Ovary (tissue), 9 donors: ENCODE data around the gene TBL1XR1. TPM values are rescaled to one million over a fixed set of nuclear protein-coding genes. Genes with fewer than 3 reads are reported as not detected.

Experiments
- DNase-seq, 5 donors: peaks; one replicate each; pipeline ENCODE4 v3.0.0-alpha.2; 2019 to 2020
- H3K27ac ChIP-seq, 2 donors: fragments of 200-600 bp; one replicate each; pipeline versions ENCODE4 v1.5.1 to v1.8.0; 2019 to 2022
- H3K27me3 ChIP-seq: fragments of 200-600 bp; one replicate; pipeline ENCODE4 v1.8.0; 2022
- H3K36me3 ChIP-seq: fragments of 200-600 bp; sonication (generic); one replicate; pipeline ENCODE4 v1.5.1; 2019
- H3K4me1 ChIP-seq: one replicate; pipeline ENCODE4 v1.8.1; 2013; ENCODE audit warnings: mild to moderate bottlenecking, moderate library complexity; ENCODE audit not compliant: insufficient read depth
- H3K4me3 ChIP-seq: fragments of 200-600 bp; sonication (generic); one replicate; pipeline ENCODE4 v1.5.1; 2017
- H3K9me3 ChIP-seq, 2 donors: fragments of 200-600 bp in 1 of 2; sonication (generic) in 1 of 2; one replicate each; pipeline versions ENCODE4 v1.5.1 to v1.8.1; 2013 to 2019; ENCODE audit warnings: mild to moderate bottlenecking in 1 of 2, moderate library complexity in 1 of 2
- EP300 ChIP-seq: sonication (generic); formaldehyde crosslinking; IDR thresholded peaks from one replicate; pipeline ENCODE4 v1.6.1; 2017; ENCODE audit warnings: antibody characterized with exemption
- POLR2A ChIP-seq: fragments of 450-650 bp; IDR thresholded peaks from one replicate; pipeline ENCODE4 v1.6.1; 2017; ENCODE audit warnings: antibody characterized with exemption, mild to moderate bottlenecking, moderate library complexity
- WGBS, 3 donors: extraction: QIAGEN DNeasy Blood & Tissue Kit in 1 of 3; methylation state at CpG; one replicate each; pipeline versions ENCODE4 v1.1.5 to v1.1.7; 2013 to 2017; 5-methylcytosine and 5-hydroxymethylcytosine counted together
- intact Hi-C, 4 donors: fragments of 100-400 bp; cut with DNase I; formaldehyde crosslinking; loops; one replicate each; pipeline versions ENCODE4 v1.11.0 to v1.15.1; 2022 to 2023
- polyA plus RNA-seq, 2 donors: library from polyadenylated mRNA; stranded (reverse); fragments of 200-250 nt in 1 of 2; fragments of 350-450 nt in 1 of 2; fragmentation: Illumina TruSeq in 1 of 2; extraction: RNeasy Lipid Tissue Mini Kit (QIAGEN cat#74804) in 1 of 2; gene quantifications; one replicate each; pipeline ENCODE4 v1.2.3, GENCODE V29; 2013 to 2014
- small RNA-seq: library from RNA; depleted of rRNA; stranded (forward); fragments of <200 nt; gene quantifications from one replicate; pipeline ENCODE3, GENCODE V24; 2016
- total RNA-seq, 7 donors: library from RNA; depleted of rRNA in 2 of 7; stranded (reverse); fragments of >200 nt in 2 of 7; fragmentation: NEBNext Ultra II Directional in 3 of 7; extraction: Animal tissue kit (Norgen Biotek cat#: 25700) in 3 of 7; gene quantifications; one replicate each; pipeline versions ENCODE4 v1.1.0 to v1.2.4, GENCODE V29; 2016 to 2023
- TF ChIP-seq, protein P1 (sequence below), 3 donors: fragments of 450-650 bp in 2 of 3; fragments of 200-600 bp in 1 of 3; IDR thresholded peaks; one replicate each; pipeline versions ENCODE4 v1.5.1 to v1.8.0; 2016 to 2022; ENCODE audit warnings: antibody characterized with exemption in 3 of 3, mild to moderate bottlenecking in 1 of 3
- donor health status: DM: no; HTN: no; CAD: no; lungs with moderate emphysema.
- donor health status: DM: no; HTN: no; CAD: no.
- donor health status: Bipolar disorder and iron deficiency.
- donor health status: DM: yes; HTN: yes; CAD: no.
- donor health status: DM: no; HTN: no; CAD: no.
- donor health status: DM: yes; HTN: yes; CAD: no.

TBL1XR1 gene
- total and polyA plus RNA-seq, 9 donors: 30.0 to 160 (median 114) TPM

DNA sequence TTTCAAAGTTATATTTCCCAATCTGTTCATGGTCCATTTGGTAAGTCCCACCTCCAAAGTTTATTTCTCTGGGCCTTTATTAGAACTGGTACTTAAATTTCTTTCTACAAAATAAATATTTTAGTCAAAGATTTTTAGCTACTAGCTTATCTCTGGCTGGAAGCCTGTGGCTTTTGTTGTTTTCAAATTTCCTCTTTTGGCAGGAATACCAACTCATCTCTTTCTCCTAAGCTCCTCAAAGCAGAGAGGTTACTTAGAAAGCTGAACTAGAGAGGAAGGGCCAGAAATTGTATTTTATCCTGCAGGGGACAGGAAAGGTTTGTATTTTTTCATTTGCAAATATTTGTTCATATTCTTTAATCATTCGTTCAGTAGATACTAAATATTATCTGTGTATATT, 227.8 kb downstream of the TBL1XR1 start:
- Histone ChIP-seq H3K9me3 (no peaks in the 10 kb centered on the region), H3K27ac (peak overlapping the region in 1 of 2 donors; percentile 22), H3K36me3 (no peaks in the 10 kb centered on the region), H3K27me3 (no peaks in the 10 kb centered on the region), H3K4me3 (no peak overlapping the region), H3K4me1 (peaks cover 8% of the 10 kb centered on the region)
- WGBS, 3 donors: 5 to 13% (median 5%) methylated on average over 1 of the region's 1 CpG
- no peak for TF ChIP-seq EP300
- TF ChIP-seq, protein P1, sequence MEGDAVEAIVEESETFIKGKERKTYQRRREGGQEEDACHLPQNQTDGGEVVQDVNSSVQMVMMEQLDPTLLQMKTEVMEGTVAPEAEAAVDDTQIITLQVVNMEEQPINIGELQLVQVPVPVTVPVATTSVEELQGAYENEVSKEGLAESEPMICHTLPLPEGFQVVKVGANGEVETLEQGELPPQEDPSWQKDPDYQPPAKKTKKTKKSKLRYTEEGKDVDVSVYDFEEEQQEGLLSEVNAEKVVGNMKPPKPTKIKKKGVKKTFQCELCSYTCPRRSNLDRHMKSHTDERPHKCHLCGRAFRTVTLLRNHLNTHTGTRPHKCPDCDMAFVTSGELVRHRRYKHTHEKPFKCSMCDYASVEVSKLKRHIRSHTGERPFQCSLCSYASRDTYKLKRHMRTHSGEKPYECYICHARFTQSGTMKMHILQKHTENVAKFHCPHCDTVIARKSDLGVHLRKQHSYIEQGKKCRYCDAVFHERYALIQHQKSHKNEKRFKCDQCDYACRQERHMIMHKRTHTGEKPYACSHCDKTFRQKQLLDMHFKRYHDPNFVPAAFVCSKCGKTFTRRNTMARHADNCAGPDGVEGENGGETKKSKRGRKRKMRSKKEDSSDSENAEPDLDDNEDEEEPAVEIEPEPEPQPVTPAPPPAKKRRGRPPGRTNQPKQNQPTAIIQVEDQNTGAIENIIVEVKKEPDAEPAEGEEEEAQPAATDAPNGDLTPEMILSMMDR (IDR thresholded peaks at IDR 0.05): no peak
- no peak for TF ChIP-seq POLR2A
- intact Hi-C loops: loop anchor here in 1 of 4 donors (5.0 kb wide), 1 partner anchor 1492 kb away; no protein-coding TSS in a partner anchor
- no peak for DNase-seq

Small RNA genes within 50 kb of the gene (small RNA-seq; reads per million reads assigned to genes)
- gene RF00019: not detected
- not detected for gene RNU6-681P
